ENCODE results near the gene GPR139. TPM values are rescaled to one million over a fixed set of nuclear protein-coding genes. Genes with fewer than 3 reads are reported as not detected.

The GPR139 gene
- total RNA-seq, 2 experiments from 2014 or later: not detected

- no peak overlapping the region for H3K27ac ChIP-seq (ENCODE audit: low read depth in 1 of 2, low read length in 2 of 2)
- peaks cover 25% of the 10 kb centered on the region for H3K27me3 Mint-ChIP-seq
- ATAC-seq (ENCODE audit: poor library complexity) (no peak), DNase-seq (no peak)
- ChIA-PET CTCF (no interaction called here), POLR2A (no interaction called here)
- no peaks in the 10 kb centered on the region for H3K9me3 Mint-ChIP-seq
- TF ChIP-seq CTCF (IDR thresholded peaks at IDR 0.05): no peak
- H3K9me3 ChIP-seq (ENCODE audit: control insufficient read depth in 1 of 2, insufficient read depth in 1 of 2, low read length in 2 of 2): no peaks in the 10 kb centered on the region
- H3K4me3 Mint-ChIP-seq: no peak overlapping the region
- intact Hi-C loops (cut with DNase I, micrococcal nuclease): no loop called here
- no peak overlapping the region for H3K4me3 ChIP-seq (ENCODE audit: low read length)
- peaks cover 0 to 6% of the 10 kb centered on the region in 2 experiments for H3K27me3 ChIP-seq (ENCODE audit: control insufficient read depth in 1 of 2, insufficient read depth in 2 of 2, low read length in 2 of 2)
- H3K4me1 Mint-ChIP-seq (ENCODE audit: low read depth): no peaks in the 10 kb centered on the region
- no peaks in the 10 kb centered on the region for H3K36me3 Mint-ChIP-seq (ENCODE audit: low read depth)
- H3K4me1 ChIP-seq (ENCODE audit: insufficient read depth, low read length): no peaks in the 10 kb centered on the region
- H3K27ac Mint-ChIP-seq: no peak overlapping the region
- H3K36me3 ChIP-seq (ENCODE audit: insufficient read depth, low read length): no peaks in the 10 kb centered on the region
These were observed 89.6 kb downstream of the GPR139 start for GRCh38 chr16:19984135-19984534.

Other genes with a start within 250 kb of the GPR139 start
- gene GPRC5B, start 189.0 kb downstream of the GPR139 start, total RNA-seq: under 1 TPM; 0.47 to 0.75 TPM